ENCODE data around the gene TMEM123. TPM values are rescaled to one million over a fixed set of nuclear protein-coding genes. Genes with fewer than 3 reads are reported as not detected.
A peak's percentile ranks its signal among the peaks of the same experiment; 100 is the strongest.

TMEM123 gene
- total RNA-seq, 1 donor from 2014 or later: 248 TPM

- no peak for DNase-seq (ENCODE audit: low spot score, unreplicated experiment)
- TF ChIP-seq, protein P1, sequence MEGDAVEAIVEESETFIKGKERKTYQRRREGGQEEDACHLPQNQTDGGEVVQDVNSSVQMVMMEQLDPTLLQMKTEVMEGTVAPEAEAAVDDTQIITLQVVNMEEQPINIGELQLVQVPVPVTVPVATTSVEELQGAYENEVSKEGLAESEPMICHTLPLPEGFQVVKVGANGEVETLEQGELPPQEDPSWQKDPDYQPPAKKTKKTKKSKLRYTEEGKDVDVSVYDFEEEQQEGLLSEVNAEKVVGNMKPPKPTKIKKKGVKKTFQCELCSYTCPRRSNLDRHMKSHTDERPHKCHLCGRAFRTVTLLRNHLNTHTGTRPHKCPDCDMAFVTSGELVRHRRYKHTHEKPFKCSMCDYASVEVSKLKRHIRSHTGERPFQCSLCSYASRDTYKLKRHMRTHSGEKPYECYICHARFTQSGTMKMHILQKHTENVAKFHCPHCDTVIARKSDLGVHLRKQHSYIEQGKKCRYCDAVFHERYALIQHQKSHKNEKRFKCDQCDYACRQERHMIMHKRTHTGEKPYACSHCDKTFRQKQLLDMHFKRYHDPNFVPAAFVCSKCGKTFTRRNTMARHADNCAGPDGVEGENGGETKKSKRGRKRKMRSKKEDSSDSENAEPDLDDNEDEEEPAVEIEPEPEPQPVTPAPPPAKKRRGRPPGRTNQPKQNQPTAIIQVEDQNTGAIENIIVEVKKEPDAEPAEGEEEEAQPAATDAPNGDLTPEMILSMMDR (IDR thresholded peaks at IDR 0.05; ENCODE audit: unreplicated experiment): no peak
- peaks cover 4% of the 10 kb centered on the region for H3K9me3 Mint-ChIP-seq (ENCODE audit: low read depth)
- H3K4me1 Mint-ChIP-seq (ENCODE audit: low read depth): peaks cover 25% of the 10 kb centered on the region
- H3K27me3 Mint-ChIP-seq: no peaks in the 10 kb centered on the region
- no peaks in the 10 kb centered on the region for H3K36me3 Mint-ChIP-seq (ENCODE audit: insufficient read depth)
- H3K27ac Mint-ChIP-seq: no peak overlapping the region
- no peak overlapping the region for H3K4me3 Mint-ChIP-seq (ENCODE audit: low read depth)
Measured at GRCh38 chr11:102472127-102472526, 19.6 kb upstream of the TMEM123 start.

GRCh38 chr11:102471474-102471873, 18.9 kb upstream of the TMEM123 start:
- no peak for DNase-seq (ENCODE audit: low spot score, unreplicated experiment)
- TF ChIP-seq, protein P1 (IDR thresholded peaks at IDR 0.05; ENCODE audit: unreplicated experiment): no peak
- no peaks in the 10 kb centered on the region for H3K27me3 Mint-ChIP-seq
- H3K4me1 Mint-ChIP-seq (ENCODE audit: low read depth): peaks cover 22% of the 10 kb centered on the region
- no peak overlapping the region for H3K4me3 Mint-ChIP-seq (ENCODE audit: low read depth)
- H3K9me3 Mint-ChIP-seq (ENCODE audit: low read depth): peaks cover 4% of the 10 kb centered on the region
- no peak overlapping the region for H3K27ac Mint-ChIP-seq
- no peaks in the 10 kb centered on the region for H3K36me3 Mint-ChIP-seq (ENCODE audit: insufficient read depth)

GRCh38 chr11:102470251-102470650, 17.7 kb upstream of the TMEM123 start:
- DNase-seq (ENCODE audit: low spot score, unreplicated experiment): no peak
- TF ChIP-seq, protein P1 (IDR thresholded peaks at IDR 0.05; ENCODE audit: unreplicated experiment): no peak
- Mint-ChIP-seq H3K9me3 (ENCODE audit: low read depth) (peaks cover 4% of the 10 kb centered on the region), H3K27me3 (no peaks in the 10 kb centered on the region), H3K4me1 (ENCODE audit: low read depth) (peaks cover 22% of the 10 kb centered on the region), H3K4me3 (ENCODE audit: low read depth) (no peak overlapping the region), H3K27ac (no peak overlapping the region), H3K36me3 (ENCODE audit: insufficient read depth) (no peaks in the 10 kb centered on the region)

GRCh38 chr11:102469196-102469821, 16.7 kb upstream of the TMEM123 start:
- TF ChIP-seq, protein P1 (IDR thresholded peaks at IDR 0.05; ENCODE audit: unreplicated experiment): no peak
- peaks cover 4% of the 10 kb centered on the region for H3K9me3 Mint-ChIP-seq (ENCODE audit: low read depth)
- no peak overlapping the region for H3K4me3 Mint-ChIP-seq (ENCODE audit: low read depth)
- peaks cover 22% of the 10 kb centered on the region for H3K4me1 Mint-ChIP-seq (ENCODE audit: low read depth)
- no peaks in the 10 kb centered on the region for H3K36me3 Mint-ChIP-seq (ENCODE audit: insufficient read depth)
- H3K27ac Mint-ChIP-seq: peak overlapping the region; percentile 51
- no peaks in the 10 kb centered on the region for H3K27me3 Mint-ChIP-seq
- no peak for DNase-seq (ENCODE audit: low spot score, unreplicated experiment)

GRCh38 chr11:102468616-102469195, 16.1 kb upstream of the TMEM123 start:
- TF ChIP-seq, protein P1 (IDR thresholded peaks at IDR 0.05; ENCODE audit: unreplicated experiment): no peak
- Mint-ChIP-seq H3K27ac (peak overlapping the region; percentile 51), H3K4me1 (ENCODE audit: low read depth) (peaks cover 22% of the 10 kb centered on the region), H3K4me3 (ENCODE audit: low read depth) (no peak overlapping the region), H3K27me3 (no peaks in the 10 kb centered on the region), H3K36me3 (ENCODE audit: insufficient read depth) (no peaks in the 10 kb centered on the region), H3K9me3 (ENCODE audit: low read depth) (peaks cover 4% of the 10 kb centered on the region)
- DNase-seq (ENCODE audit: low spot score, unreplicated experiment): no peak
